ENCODE data around the gene GPAT3. TPM values are rescaled to one million over a fixed set of nuclear protein-coding genes. Genes with fewer than 3 reads are reported as not detected.

The GPAT3 gene
- total RNA-seq, 3 donors from 2014 or later (not counting 1 experiment from before 2014, with no cell fraction given) = 0.54 to 11.3 (median 1.2) TPM

DNA sequence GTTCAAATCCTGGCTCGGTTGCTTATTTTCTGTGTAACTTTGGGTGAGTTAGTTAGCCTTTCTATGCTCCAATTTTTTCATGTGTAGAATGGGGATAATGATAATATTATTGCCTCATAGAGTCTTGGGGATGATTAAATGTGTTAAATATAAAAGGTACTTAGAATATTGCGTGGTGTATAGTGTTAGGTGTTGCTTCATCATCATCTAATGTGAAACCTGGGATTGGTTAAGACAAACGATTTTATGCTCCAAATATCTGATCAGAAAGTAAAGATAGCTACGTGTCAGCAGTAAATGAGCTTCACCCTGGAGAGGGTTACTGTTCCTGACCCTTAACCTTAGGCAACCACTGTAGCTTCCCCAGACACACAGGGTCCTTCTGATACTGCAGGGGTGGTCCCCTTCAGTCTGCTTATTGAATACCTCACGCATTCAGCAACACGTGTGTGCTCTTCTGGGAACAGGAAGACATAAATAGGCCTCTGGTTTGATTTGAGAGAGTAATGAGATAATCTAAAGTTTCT, 50.1 kb downstream of the GPAT3 start:
- Mint-ChIP-seq H3K4me3 (no peak overlapping the region), H3K36me3 (no peaks in the 10 kb centered on the region), H3K27ac (no peak overlapping the region), H3K27me3 (ENCODE audit: low read depth in 2 of 2) (no peaks in the 10 kb centered on the region), H3K9me3 (no peaks in the 10 kb centered on the region), H3K4me1 (no peaks in the 10 kb centered on the region)
- H3K27me3 ChIP-seq (ENCODE audit: control insufficient read depth, insufficient read depth, low read length) = no peaks in the 10 kb centered on the region
- H3K36me3 ChIP-seq (ENCODE audit: control insufficient read depth, insufficient read depth, low read length) = no peaks in the 10 kb centered on the region
- H3K9me3 ChIP-seq (ENCODE audit: control insufficient read depth, insufficient read depth, low read length) = no peaks in the 10 kb centered on the region
- H3K27ac ChIP-seq (ENCODE audit: low read length) = no peak overlapping the region
- no peak overlapping the region for H3K4me3 ChIP-seq (ENCODE audit: low read length)
- DNase-seq (no peak), ATAC-seq (no peak)
- 76% methylated on average over 6 of the region's 6 CpGs for WGBS (ENCODE audit: insufficient coverage)
- TF ChIP-seq, protein P1, sequence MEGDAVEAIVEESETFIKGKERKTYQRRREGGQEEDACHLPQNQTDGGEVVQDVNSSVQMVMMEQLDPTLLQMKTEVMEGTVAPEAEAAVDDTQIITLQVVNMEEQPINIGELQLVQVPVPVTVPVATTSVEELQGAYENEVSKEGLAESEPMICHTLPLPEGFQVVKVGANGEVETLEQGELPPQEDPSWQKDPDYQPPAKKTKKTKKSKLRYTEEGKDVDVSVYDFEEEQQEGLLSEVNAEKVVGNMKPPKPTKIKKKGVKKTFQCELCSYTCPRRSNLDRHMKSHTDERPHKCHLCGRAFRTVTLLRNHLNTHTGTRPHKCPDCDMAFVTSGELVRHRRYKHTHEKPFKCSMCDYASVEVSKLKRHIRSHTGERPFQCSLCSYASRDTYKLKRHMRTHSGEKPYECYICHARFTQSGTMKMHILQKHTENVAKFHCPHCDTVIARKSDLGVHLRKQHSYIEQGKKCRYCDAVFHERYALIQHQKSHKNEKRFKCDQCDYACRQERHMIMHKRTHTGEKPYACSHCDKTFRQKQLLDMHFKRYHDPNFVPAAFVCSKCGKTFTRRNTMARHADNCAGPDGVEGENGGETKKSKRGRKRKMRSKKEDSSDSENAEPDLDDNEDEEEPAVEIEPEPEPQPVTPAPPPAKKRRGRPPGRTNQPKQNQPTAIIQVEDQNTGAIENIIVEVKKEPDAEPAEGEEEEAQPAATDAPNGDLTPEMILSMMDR (IDR thresholded peaks at IDR 0.05) = no peak
- H3K4me1 ChIP-seq (ENCODE audit: control insufficient read depth, insufficient read depth, low read length) = no peaks in the 10 kb centered on the region
- intact Hi-C loops (cut with micrococcal nuclease) = no loop called here

- H3K4me1 ChIP-seq (ENCODE audit: control insufficient read depth, insufficient read depth, low read length) = no peaks in the 10 kb centered on the region
- Mint-ChIP-seq H3K4me3 (no peak overlapping the region), H3K36me3 (no peaks in the 10 kb centered on the region), H3K27me3 (ENCODE audit: low read depth in 2 of 2) (peaks cover 0 to 7% of the 10 kb centered on the region in 2 donors), H3K9me3 (no peaks in the 10 kb centered on the region), H3K27ac (no peak overlapping the region), H3K4me1 (no peaks in the 10 kb centered on the region)
- H3K4me3 ChIP-seq (ENCODE audit: low read length) = no peak overlapping the region
- DNase-seq = no peak
- H3K36me3 ChIP-seq (ENCODE audit: control insufficient read depth, insufficient read depth, low read length) = no peaks in the 10 kb centered on the region
- H3K27ac ChIP-seq (ENCODE audit: low read length) = no peak overlapping the region
- H3K27me3 ChIP-seq (ENCODE audit: control insufficient read depth, insufficient read depth, low read length) = no peaks in the 10 kb centered on the region
- TF ChIP-seq, protein P1 (IDR thresholded peaks at IDR 0.05) = no peak
- 95% methylated on average over 3 of the region's 3 CpGs for WGBS (ENCODE audit: insufficient coverage)
- ATAC-seq = no peak
- intact Hi-C loops (cut with micrococcal nuclease) = no loop called here
- no peaks in the 10 kb centered on the region for H3K9me3 ChIP-seq (ENCODE audit: control insufficient read depth, insufficient read depth, low read length)
These were observed 53.4 kb downstream of the GPAT3 start for GRCh38 chr4:83589279-83589678.

GRCh38 chr4:83591056-83591455, 55.1 kb downstream of the GPAT3 start:
- TF ChIP-seq, protein P1 (IDR thresholded peaks at IDR 0.05) = no peak
- no peaks in the 10 kb centered on the region for H3K36me3 Mint-ChIP-seq
- H3K4me3 ChIP-seq (ENCODE audit: low read length) = no peak overlapping the region
- no peaks in the 10 kb centered on the region for H3K4me1 Mint-ChIP-seq
- H3K27me3 ChIP-seq (ENCODE audit: control insufficient read depth, insufficient read depth, low read length) = no peaks in the 10 kb centered on the region
- H3K4me3 Mint-ChIP-seq = no peak overlapping the region
- H3K27ac Mint-ChIP-seq = no peak overlapping the region
- H3K27me3 Mint-ChIP-seq (ENCODE audit: low read depth in 2 of 2) = peaks cover 0 to 7% of the 10 kb centered on the region in 2 donors
- no peak overlapping the region for H3K27ac ChIP-seq (ENCODE audit: low read length)
- WGBS (ENCODE audit: insufficient coverage) = 100% methylated on average over 2 of the region's 4 CpGs
- intact Hi-C loops (cut with micrococcal nuclease) = no loop called here
- ATAC-seq (no peak), DNase-seq (no peak)
- no peaks in the 10 kb centered on the region for H3K36me3 ChIP-seq (ENCODE audit: control insufficient read depth, insufficient read depth, low read length)
- no peaks in the 10 kb centered on the region for H3K4me1 ChIP-seq (ENCODE audit: control insufficient read depth, insufficient read depth, low read length)
- no peaks in the 10 kb centered on the region for H3K9me3 ChIP-seq (ENCODE audit: control insufficient read depth, insufficient read depth, low read length)
- no peaks in the 10 kb centered on the region for H3K9me3 Mint-ChIP-seq

GRCh38 chr4:83591730-83592129, 55.8 kb downstream of the GPAT3 start:
- Histone ChIP-seq H3K9me3 (ENCODE audit: control insufficient read depth, insufficient read depth, low read length) (no peaks in the 10 kb centered on the region), H3K27ac (ENCODE audit: low read length) (no peak overlapping the region), H3K4me3 (ENCODE audit: low read length) (no peak overlapping the region), H3K27me3 (ENCODE audit: control insufficient read depth, insufficient read depth, low read length) (no peaks in the 10 kb centered on the region), H3K4me1 (ENCODE audit: control insufficient read depth, insufficient read depth, low read length) (no peaks in the 10 kb centered on the region), H3K36me3 (ENCODE audit: control insufficient read depth, insufficient read depth, low read length) (no peaks in the 10 kb centered on the region)
- intact Hi-C loops (cut with micrococcal nuclease) = no loop called here
- Mint-ChIP-seq H3K36me3 (no peaks in the 10 kb centered on the region), H3K27me3 (ENCODE audit: low read depth in 2 of 2) (peaks cover 0 to 7% of the 10 kb centered on the region in 2 donors), H3K9me3 (no peaks in the 10 kb centered on the region), H3K27ac (no peak overlapping the region), H3K4me3 (no peak overlapping the region), H3K4me1 (no peaks in the 10 kb centered on the region)
- no peak for DNase-seq
- 92% methylated on average over 1 of the region's 1 CpG for WGBS (ENCODE audit: insufficient coverage)
- ATAC-seq = no peak
- TF ChIP-seq, protein P1 (IDR thresholded peaks at IDR 0.05) = no peak
